Activated CD8-positive, alpha-beta memory T cell treated with anti-CD3 and anti-CD28 coated beads, Interleukin-2, amount 10 ng/mL, durations not matched to agents 7 days and 5 days (primary cell): ENCODE measurements around the gene GABPA. TPM values are rescaled to one million over a fixed set of nuclear protein-coding genes. Genes with fewer than 3 reads are reported as not detected.
A peak's percentile ranks its signal among the peaks of the same experiment; 100 is the strongest.

Source experiments
- ATAC-seq: fragments of 150-1000 bp; cut with Tn5 transposase; one replicate; pipeline ENCODE4 v1.10.0; 2021; ENCODE audit warnings: moderate library complexity
- CTCF ChIA-PET: fragments of 350-600 bp; sonication (Branson Sonifier 250); formaldehyde crosslinking; loops from one replicate; lab custom pipeline; 2021; ENCODE audit warnings: antibody characterized with exemption; lab: Charles Lee
- DNase-seq: peaks from one replicate; pipeline ENCODE4 v3.0.0-alpha.2; 2020
- H3K27ac Mint-ChIP-seq: one replicate; pipeline ENCODE4 v1.8.0; 2021; ENCODE audit warnings: mild to moderate bottlenecking, mixed read lengths
- H3K27me3 Mint-ChIP-seq: one replicate; pipeline ENCODE4 v1.8.0; 2021; ENCODE audit warnings: mixed read lengths
- H3K36me3 Mint-ChIP-seq: one replicate; pipeline ENCODE4 v1.8.0; 2021; ENCODE audit warnings: mild to moderate bottlenecking, mixed read lengths
- H3K4me1 Mint-ChIP-seq: one replicate; pipeline ENCODE4 v1.8.0; 2021; ENCODE audit warnings: mixed read lengths
- H3K4me3 Mint-ChIP-seq: one replicate; pipeline ENCODE4 v1.8.0; 2021; ENCODE audit warnings: mild to moderate bottlenecking, moderate library complexity, mixed read lengths
- H3K9me3 Mint-ChIP-seq: one replicate; pipeline ENCODE4 v1.8.0; 2022; ENCODE audit warnings: low read depth, mixed read lengths
- total RNA-seq, 2 experiments: library from RNA; stranded (reverse); gene quantifications; one replicate each; pipeline ENCODE4 v1.2.3, GENCODE V29; 2021

The GABPA gene
- total RNA-seq, 2 experiments from 2014 or later, result 23.9 to 27.1 TPM

GRCh38 chr21:25717491-25718147 lies 17.2 kb upstream of the GABPA start:
- Mint-ChIP-seq H3K27ac (no peak overlapping the region), H3K27me3 (no peaks in the 10 kb centered on the region), H3K9me3 (no peaks in the 10 kb centered on the region), H3K4me1 (peaks cover 2% of the 10 kb centered on the region), H3K36me3 (peaks cover 12% of the 10 kb centered on the region), H3K4me3 (no peak overlapping the region)
- CTCF ChIA-PET, result no interaction called here
- ATAC-seq (no peak), DNase-seq (no peak)

- DNase-seq, result no peak
- ATAC-seq, result no peak
- H3K4me1 Mint-ChIP-seq, result no peaks in the 10 kb centered on the region
- no peaks in the 10 kb centered on the region for H3K27me3 Mint-ChIP-seq
- no peak overlapping the region for H3K27ac Mint-ChIP-seq
- no peaks in the 10 kb centered on the region for H3K9me3 Mint-ChIP-seq
- no peak overlapping the region for H3K4me3 Mint-ChIP-seq
- H3K36me3 Mint-ChIP-seq, result peaks cover 41% of the 10 kb centered on the region
- CTCF ChIA-PET, result interaction anchor here (1.9 kb wide), 1 partner anchor 114 kb away, joined by 7 read pairs; no protein-coding TSS in a partner anchor
These were observed 12.8 kb upstream of the GABPA start for GRCh38 chr21:25721987-25722386.

- no peak overlapping the region for H3K27ac Mint-ChIP-seq
- DNase-seq, result no peak
- no peaks in the 10 kb centered on the region for H3K27me3 Mint-ChIP-seq
- H3K9me3 Mint-ChIP-seq, result no peaks in the 10 kb centered on the region
- H3K4me1 Mint-ChIP-seq, result no peaks in the 10 kb centered on the region
- no peak for ATAC-seq
- H3K4me3 Mint-ChIP-seq, result no peak overlapping the region
- CTCF ChIA-PET, result no interaction called here
- H3K36me3 Mint-ChIP-seq, result peaks cover 46% of the 10 kb centered on the region
These were observed 12.1 kb upstream of the GABPA start for GRCh38 chr21:25722631-25723030.

- Mint-ChIP-seq H3K4me3 (no peak overlapping the region), H3K36me3 (peaks cover 21% of the 10 kb centered on the region), H3K27ac (no peak overlapping the region), H3K4me1 (peaks cover 31% of the 10 kb centered on the region), H3K27me3 (no peaks in the 10 kb centered on the region), H3K9me3 (no peaks in the 10 kb centered on the region)
- CTCF ChIA-PET, result interaction anchor here (1.4 kb wide), 1 partner anchor 24 kb away, joined by 3 read pairs; no protein-coding TSS in a partner anchor
- DNase-seq (no peak), ATAC-seq (no peak)
These were observed 2.5 kb upstream of the GABPA start for GRCh38 chr21:25732091-25732760.

GRCh38 chr21:25733859-25734653 lies 716 bp upstream of the GABPA start:
- Mint-ChIP-seq H3K9me3 (no peaks in the 10 kb centered on the region), H3K27me3 (no peaks in the 10 kb centered on the region), H3K27ac (peak overlapping the region; percentile 100), H3K4me3 (peak overlapping the region; percentile 95), H3K36me3 (peaks cover 5% of the 10 kb centered on the region), H3K4me1 (peaks cover 37% of the 10 kb centered on the region)
- peak; percentile 10 for ATAC-seq
- CTCF ChIA-PET, result interaction anchor here (0.7 to 2.3 kb wide), 6 partner anchors 9 to 311 kb away, joined by 3 to 16 read pairs (median 3); no protein-coding TSS in a partner anchor
- DNase-seq, result peak; percentile 59

GRCh38 chr21:25734654-25734903 lies 193 bp upstream of the GABPA start:
- CTCF ChIA-PET, result interaction anchor here (0.8 to 2.3 kb wide), 6 partner anchors 10 to 312 kb away, joined by 3 to 16 read pairs (median 3); no protein-coding TSS in a partner anchor
- Mint-ChIP-seq H3K9me3 (no peaks in the 10 kb centered on the region), H3K4me1 (peaks cover 37% of the 10 kb centered on the region), H3K27ac (peak overlapping the region; percentile 100), H3K27me3 (no peaks in the 10 kb centered on the region), H3K36me3 (peaks cover 3% of the 10 kb centered on the region), H3K4me3 (peak overlapping the region; percentile 95)
- ATAC-seq (no peak), DNase-seq (no peak)

GRCh38 chr21:25735646-25736597 lies 1.1 kb downstream of the GABPA start:
- peaks cover 3% of the 10 kb centered on the region for H3K36me3 Mint-ChIP-seq
- no peaks in the 10 kb centered on the region for H3K27me3 Mint-ChIP-seq
- H3K4me1 Mint-ChIP-seq, result peaks cover 36% of the 10 kb centered on the region
- peak overlapping the region; percentile 100 for H3K27ac Mint-ChIP-seq
- peak overlapping the region; percentile 95 for H3K4me3 Mint-ChIP-seq
- ATAC-seq, result peak; percentile 4
- CTCF ChIA-PET, result interaction anchor here (1.0 to 2.3 kb wide), 4 partner anchors 55 to 128 kb away, joined by 3 to 16 read pairs (median 5); no protein-coding TSS in a partner anchor
- H3K9me3 Mint-ChIP-seq, result no peaks in the 10 kb centered on the region
- DNase-seq, result peak; percentile 85

- H3K27me3 Mint-ChIP-seq, result no peaks in the 10 kb centered on the region
- ATAC-seq, result no peak
- peaks cover 5% of the 10 kb centered on the region for H3K36me3 Mint-ChIP-seq
- no peak overlapping the region for H3K4me3 Mint-ChIP-seq
- no peak overlapping the region for H3K27ac Mint-ChIP-seq
- DNase-seq, result no peak
- CTCF ChIA-PET, result no interaction called here
- H3K9me3 Mint-ChIP-seq, result no peaks in the 10 kb centered on the region
- H3K4me1 Mint-ChIP-seq, result peaks cover 31% of the 10 kb centered on the region
These were observed 2.6 kb downstream of the GABPA start for GRCh38 chr21:25737421-25737820.

GRCh38 chr21:25742900-25743299 lies 8.1 kb downstream of the GABPA start:
- H3K4me1 Mint-ChIP-seq, result peaks cover 7% of the 10 kb centered on the region
- H3K27ac Mint-ChIP-seq, result no peak overlapping the region
- no peaks in the 10 kb centered on the region for H3K27me3 Mint-ChIP-seq
- peaks cover 8% of the 10 kb centered on the region for H3K36me3 Mint-ChIP-seq
- DNase-seq (no peak), ATAC-seq (no peak)
- CTCF ChIA-PET, result interaction anchor here (0.9 kb wide), 1 partner anchor 59 kb away, joined by 3 read pairs; no protein-coding TSS in a partner anchor
- no peaks in the 10 kb centered on the region for H3K9me3 Mint-ChIP-seq
- H3K4me3 Mint-ChIP-seq, result no peak overlapping the region

GRCh38 chr21:25744854-25745253 lies 10.1 kb downstream of the GABPA start:
- H3K36me3 Mint-ChIP-seq, result peaks cover 15% of the 10 kb centered on the region
- no peak for ATAC-seq
- no peak overlapping the region for H3K27ac Mint-ChIP-seq
- H3K27me3 Mint-ChIP-seq, result no peaks in the 10 kb centered on the region
- H3K9me3 Mint-ChIP-seq, result no peaks in the 10 kb centered on the region
- H3K4me3 Mint-ChIP-seq, result no peak overlapping the region
- DNase-seq, result no peak
- peaks cover 12% of the 10 kb centered on the region for H3K4me1 Mint-ChIP-seq
- CTCF ChIA-PET, result interaction anchor here (0.8 kb wide), 1 partner anchor 57 kb away, joined by 3 read pairs; no protein-coding TSS in a partner anchor

GRCh38 chr21:25750085-25750484 lies 15.3 kb downstream of the GABPA start:
- H3K36me3 Mint-ChIP-seq, result peaks cover 35% of the 10 kb centered on the region
- DNase-seq (peak; percentile 71), ATAC-seq (peak; percentile 85)
- CTCF ChIA-PET, result interaction anchor here (1.0 kb wide), 1 partner anchor 16 kb away, joined by 3 read pairs; no protein-coding TSS in a partner anchor
- no peaks in the 10 kb centered on the region for H3K9me3 Mint-ChIP-seq
- peaks cover 15% of the 10 kb centered on the region for H3K4me1 Mint-ChIP-seq
- H3K27ac Mint-ChIP-seq, result peak overlapping the region; percentile 82
- H3K27me3 Mint-ChIP-seq, result no peaks in the 10 kb centered on the region
- no peak overlapping the region for H3K4me3 Mint-ChIP-seq

GRCh38 chr21:25752416-25752815 lies 17.6 kb downstream of the GABPA start:
- Mint-ChIP-seq H3K9me3 (no peaks in the 10 kb centered on the region), H3K36me3 (peaks cover 43% of the 10 kb centered on the region), H3K4me1 (peaks cover 33% of the 10 kb centered on the region), H3K27me3 (no peaks in the 10 kb centered on the region), H3K4me3 (no peak overlapping the region), H3K27ac (no peak overlapping the region)
- DNase-seq (no peak), ATAC-seq (no peak)
- CTCF ChIA-PET, result interaction anchor here (0.7 kb wide), 1 partner anchor 247 kb away, joined by 3 read pairs; no protein-coding TSS in a partner anchor
